ENCODE results near the gene SNX25.

The SNX25 gene

DNA sequence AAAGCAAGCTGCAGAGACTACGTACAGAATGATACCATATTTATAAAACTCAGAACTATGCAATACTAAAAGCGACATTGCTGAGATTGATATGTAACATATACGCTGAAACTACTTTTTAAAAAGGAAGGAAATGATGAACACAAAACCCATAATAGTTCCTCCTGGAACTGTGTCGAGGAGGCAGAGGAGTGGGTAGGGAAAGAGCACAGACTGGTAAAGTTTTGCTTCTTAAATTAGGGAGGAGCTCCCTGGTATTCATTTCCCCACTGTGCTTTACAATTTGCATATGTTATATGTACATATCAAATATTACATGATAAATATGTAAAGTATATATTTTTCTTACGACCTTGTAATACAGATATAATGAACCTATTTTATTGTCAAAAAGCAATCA, 202.5 kb downstream of the SNX25 start:
- no peak for DNase-seq (ENCODE audit: low read depth in 3 of 3)

GRCh38 chr4:185412412-185412811, 203.0 kb downstream of the SNX25 start:
- DNase-seq (ENCODE audit: low read depth in 3 of 3) = no peak

All from stimulated activated CD4-positive, alpha-beta T cell treated with anti-CD3 and anti-CD28 coated beads, TNF-alpha, amount 100 ng/mL, for 4 hours (primary cell).